Lung microvascular endothelial cell (primary cell): ENCODE results near the gene SPEM3. TPM values are rescaled to one million over a fixed set of nuclear protein-coding genes. Genes with fewer than 3 reads are reported as not detected.

Experiments
- DNase-seq, 2 donors: peaks; one replicate each; pipeline versions ENCODE4 v3.0.0 to v3.0.0-alpha.2; 2010; ENCODE audit warnings: low read depth in 2 of 2
- total RNA-seq: library from RNA; depleted of rRNA; stranded (reverse); fragments of >200 nt; gene quantifications from 2 replicates; pipeline ENCODE4 v1.2.1, GENCODE V29; 2014

The SPEM3 gene
- total RNA-seq, 1 donor from 2014 or later: not detected

DNA sequence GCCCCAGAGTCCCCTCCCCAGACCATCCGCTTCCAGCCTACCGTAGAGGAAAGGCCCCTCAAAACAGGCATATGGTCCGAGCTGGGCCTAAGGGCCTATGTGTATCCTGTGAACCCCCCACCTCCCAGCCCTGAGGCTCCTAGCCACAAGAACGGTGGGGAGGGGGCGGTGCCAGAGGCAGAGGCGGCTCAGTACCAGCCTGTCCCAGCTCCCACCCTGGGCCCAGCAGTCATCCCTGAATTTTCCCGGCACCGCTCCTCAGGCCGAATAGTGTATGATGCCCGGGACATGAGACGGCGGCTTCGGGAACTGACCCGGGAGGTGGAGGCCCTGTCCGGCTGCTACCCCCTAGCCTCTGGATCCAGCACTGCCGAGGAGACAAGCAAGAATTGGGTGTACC lies 7.5 kb upstream of the SPEM3 start:
- no peak for DNase-seq

DNA sequence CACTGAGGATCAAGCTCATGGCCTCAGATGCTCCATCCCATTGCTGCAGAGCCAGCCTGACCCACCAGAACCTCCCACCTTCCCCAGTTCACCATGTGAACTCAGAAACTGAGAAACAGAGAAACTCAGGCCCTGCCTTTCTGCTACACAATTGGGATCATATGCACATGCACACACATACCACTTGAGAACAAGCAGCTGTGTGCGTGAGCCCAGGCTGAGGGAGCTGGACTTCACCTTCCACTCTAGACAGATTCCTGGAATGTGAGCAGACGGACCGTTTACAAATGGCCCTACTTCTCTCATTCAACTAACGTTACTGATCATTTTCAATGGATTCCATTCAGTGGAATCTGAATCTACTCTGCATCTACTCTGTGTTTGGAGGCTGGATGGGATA lies 5.0 kb upstream of the SPEM3 start:
- DNase-seq: no peak

DNA sequence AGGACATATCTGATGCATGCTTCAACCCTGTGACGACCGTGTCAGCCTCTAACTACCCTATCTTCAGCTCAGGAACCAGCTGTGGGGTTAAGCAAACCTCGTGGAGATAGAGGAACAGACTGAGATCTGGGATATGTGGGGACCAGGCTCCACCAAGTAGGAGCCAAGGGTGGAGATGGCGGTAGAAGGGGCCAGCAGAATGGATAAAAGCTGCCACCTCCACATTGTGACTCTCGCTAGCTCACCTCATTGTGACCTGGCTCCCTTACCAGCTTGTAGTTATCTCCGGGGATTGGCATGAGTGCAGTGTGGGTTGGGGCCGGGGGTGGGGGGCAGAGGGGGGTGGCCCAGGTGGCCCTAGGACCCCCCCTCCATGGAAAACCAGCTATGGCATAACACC lies 3.3 kb upstream of the SPEM3 start, which contains the start of gene SPEM2:
Gene SPEM2 (plus strand): TSS at position 301 of the 400 bp plus-strand sequence. CDS start 73 bp downstream, at position 374.
- DNase-seq: no peak

DNA sequence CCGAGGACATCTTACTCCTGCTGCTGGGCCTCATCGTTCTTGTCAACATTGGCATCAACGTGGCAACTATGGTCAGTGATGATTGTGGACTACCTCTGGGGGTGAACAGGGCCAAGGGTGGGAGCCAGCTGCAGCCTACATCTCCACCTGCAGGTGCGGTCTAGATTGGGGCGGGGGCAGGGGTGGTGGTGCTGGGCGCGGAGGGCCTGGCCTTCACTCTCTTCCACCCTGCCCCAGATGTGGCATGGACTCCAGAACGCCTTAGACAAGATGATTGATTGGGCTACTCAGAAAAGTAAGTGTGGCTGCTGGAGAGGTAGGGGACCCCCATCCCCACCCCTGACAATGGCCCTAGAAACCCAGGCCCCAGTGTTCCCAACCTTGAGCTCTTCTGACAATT lies 2.9 kb upstream of the SPEM3 start:
- no peak for DNase-seq

DNA sequence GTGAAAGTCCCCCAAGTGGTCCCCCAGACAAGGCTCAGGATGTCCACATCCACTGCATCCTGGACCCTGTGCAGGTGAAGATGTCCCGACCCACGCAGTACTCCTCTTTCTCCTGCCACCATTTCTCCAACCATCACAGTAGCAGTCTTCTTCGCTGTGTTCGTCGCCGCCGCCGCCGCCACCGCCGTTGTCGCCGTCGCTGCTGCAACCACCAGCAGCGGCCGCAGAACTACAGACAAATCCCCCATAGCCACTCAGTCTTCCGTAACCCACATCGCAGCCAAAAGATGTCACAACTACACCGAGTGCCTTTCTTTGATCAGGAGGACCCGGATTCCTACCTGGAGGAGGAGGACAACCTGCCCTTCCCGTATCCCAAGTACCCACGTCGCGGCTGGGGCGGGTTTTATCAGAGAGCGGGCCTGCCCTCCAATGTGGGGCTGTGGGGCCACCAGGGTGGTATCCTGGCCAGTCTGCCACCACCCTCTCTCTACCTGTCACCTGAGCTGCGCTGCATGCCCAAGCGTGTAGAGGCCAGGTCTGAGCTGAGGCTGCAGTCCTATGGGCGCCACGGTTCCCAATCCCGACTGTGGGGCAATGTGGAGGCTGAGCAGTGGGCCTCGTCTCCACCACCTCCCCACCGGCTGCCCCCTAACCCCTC lies 2.3 kb upstream of the SPEM3 start:
- DNase-seq: no peak

DNA sequence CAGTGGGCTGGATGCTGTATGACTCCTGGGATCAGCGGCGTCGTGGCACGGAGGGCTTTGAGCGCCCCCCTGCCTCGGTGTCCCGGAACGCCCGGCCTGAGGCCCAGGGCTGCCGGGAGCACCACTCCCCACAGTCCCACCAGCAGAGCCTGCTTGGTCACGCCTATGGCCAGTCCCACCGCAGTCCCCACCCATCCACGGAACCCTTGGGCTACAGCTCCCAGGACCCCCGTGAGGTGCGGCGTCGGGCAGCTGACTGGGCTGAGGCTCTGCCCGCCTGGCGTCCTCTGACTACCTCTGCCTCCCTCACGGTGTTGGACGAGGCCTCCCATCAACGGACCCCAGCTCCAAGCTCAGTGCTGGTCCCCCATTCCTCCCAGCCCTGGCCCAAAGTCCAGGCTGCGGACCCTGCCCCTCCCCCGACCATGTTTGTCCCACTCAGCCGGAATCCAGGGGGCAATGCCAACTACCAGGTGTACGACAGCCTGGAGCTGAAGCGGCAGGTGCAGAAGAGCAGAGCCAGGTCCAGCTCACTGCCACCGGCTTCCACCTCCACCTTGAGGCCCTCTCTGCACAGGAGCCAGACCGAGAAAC lies 1.7 kb upstream of the SPEM3 start:
- DNase-seq: no peak

DNA sequence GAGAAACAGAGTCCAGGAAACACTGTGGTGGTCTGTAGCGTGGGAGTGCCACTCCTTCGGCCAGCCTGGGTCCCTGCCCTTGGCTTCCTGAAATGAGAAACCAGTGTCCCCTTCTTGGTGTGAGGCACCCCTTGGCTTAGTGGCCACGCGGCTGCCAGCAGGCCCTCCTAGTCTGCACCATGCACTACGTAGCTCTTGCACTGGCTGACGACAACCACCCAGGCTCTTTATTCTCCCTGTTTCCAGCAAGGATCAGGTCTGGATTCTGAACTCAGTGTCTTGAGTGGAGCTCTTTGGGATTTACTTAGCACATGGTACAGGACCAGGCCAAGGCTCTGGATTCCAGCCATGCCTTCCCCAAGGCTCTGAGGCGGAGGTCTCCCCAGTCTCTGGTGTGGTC lies 1.1 kb upstream of the SPEM3 start:
- DNase-seq: no peak

DNA sequence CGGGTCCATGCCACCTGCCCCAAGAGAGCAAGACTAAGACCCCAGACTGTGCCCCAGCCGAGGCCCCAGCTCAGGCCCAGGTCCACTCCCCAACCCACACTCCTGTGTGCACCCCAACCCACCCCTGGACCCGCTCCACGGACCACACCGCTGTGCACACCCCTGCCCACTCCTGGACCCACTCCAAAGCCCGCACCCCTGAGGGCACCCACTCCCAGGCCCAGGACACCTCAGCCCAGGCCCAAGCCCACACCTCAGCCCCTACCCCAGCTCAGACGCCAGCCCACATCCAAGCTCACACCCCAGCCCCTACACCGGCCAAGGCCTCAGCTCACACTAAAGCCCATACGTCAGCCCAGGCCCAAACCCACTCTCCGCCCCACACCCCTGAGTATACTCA lies 1.1 kb downstream of the SPEM3 start:
- no peak for DNase-seq

DNA sequence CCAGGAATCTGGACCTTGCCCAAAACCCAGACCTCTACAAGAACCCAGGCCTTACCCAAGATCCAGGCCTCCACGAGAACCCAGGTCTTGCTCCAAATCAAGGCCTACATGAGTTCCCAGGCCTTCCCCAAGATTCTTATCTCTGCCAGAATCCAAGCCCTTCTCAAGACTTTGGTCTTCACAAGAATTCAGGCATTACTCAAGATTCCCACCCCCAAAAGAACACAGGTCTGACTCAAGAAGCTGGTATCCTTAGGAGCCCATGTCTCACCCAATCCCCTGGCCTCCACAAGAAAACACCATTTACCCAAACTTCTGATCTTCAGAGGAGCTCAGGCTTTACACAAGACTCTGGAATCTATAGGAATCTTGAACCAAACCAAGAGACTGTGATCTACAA lies 2.6 kb downstream of the SPEM3 start:
- no peak for DNase-seq

DNA sequence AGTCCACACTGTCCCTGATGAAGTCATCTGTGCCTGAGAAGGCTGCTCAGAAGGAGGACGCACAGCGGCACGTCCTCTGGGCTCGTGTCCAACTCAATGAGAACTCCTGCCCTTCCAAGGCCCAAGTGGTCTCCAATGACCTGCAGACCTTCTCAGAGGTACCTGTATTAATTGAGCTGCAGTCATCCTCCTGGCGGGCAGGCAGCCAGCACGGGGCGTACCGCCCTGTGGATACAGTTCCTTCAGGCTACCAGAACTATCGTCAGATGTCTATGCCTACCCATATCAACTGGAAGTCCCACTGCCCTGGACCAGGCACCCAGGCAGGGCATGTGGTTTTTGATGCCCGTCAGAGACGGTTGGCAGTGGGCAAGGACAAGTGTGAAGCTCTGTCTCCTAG lies 3.6 kb downstream of the SPEM3 start:
- no peak for DNase-seq

DNA sequence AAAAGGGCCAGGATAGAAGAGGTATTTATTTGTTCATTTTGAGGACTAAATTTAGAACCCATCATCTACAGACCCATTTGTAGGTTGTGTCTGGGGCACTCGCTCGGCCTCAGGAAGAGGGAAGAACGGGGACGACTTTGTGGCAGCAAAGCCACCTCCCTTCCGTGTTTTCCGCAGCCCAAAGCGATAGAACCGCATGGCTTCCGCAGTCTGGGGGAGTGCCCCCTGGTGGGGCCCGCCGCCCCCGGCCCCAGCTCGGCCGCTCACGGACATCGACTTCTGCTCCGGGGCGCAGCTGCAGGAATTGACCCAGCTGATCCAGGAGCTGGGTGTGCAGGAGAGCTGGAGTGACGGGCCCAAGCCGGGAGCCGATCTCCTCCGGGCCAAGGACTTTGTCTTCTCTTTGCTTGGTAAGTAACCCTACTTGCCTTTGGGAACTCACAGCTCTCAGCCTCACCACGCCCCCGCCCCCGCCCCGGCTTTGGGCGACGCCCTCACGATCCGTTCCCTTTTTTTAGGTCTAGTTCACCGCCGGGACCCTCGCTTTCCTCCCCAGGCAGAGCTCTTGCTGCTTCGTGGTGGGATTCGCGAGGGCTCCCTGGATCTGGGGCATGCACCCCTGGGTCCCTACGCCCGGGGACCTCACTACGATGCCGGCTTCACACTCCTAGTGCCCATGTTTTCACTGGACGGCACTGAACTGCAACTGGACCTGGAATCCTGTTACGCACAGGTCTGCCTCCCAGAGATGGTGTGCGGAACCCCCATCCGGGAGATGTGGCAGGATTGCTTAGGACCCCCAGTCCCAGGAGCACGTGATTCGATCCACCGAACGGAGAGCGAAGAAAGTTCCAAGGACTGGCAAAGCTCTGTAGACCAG lies 7.3 kb downstream of the SPEM3 start:
- peak; percentile 29 to 53 for DNase-seq

DNA sequence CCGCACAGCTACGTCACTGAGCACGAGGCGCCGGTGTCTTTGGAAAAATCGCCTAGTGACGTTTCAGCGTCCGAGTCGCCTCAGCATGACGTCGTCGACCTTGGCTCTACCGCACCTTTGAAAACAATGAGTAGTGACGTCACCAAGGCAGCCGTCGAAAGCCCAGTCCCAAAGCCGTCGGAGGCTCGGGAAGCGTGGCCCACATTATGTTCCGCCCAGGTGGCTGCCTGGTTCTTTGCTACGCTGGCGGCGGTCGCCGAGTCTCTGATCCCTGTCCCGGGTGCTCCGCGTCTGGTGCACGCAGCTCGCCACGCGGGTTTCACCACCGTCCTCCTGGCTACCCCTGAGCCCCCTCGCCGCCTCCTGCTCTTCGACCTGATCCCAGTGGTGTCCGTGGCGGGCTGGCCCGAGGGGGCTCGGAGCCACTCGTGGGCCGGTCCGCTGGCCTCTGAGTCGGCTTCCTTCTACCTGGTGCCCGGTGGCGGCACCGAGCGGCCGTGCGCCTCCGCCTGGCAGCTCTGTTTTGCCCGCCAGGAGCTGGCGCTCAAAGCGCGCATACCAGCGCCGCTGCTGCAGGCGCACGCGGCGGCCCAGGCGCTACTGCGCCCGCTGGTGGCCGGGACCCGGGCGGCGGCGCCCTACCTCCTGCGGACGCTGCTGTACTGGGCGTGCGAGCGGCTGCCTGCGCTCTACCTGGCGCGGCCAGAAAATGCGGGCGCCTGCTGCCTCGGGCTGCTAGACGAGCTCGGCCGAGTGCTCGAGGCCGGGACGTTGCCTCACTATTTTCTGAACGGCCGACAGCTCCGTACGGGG lies 8.1 kb downstream of the SPEM3 start:
- DNase-seq: peak; percentile 86 to 93

DNA sequence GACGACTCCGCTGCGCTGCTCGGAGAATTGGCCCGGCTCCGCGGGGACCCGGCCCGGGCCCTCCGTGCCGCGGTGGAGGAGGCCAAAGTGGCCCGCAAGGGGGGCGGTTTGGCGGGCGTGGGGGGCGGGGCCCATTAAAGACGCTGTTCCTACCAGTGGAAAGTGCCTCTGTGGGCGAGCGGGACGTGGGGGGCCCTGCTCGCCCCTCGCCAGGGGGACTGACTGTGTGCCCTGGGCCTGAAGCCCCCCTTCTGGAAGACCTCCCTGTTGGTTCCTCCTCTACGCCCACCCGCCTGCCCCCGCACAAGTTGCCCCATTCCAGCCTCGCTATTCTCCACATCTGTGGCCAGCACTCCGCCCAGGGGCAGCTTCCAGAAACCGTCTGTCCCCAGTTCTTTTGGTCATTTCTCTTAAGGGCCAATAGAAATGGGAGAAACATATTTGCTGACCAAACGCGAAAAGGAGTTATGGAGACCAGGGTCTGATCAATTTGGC lies 8.8 kb downstream of the SPEM3 start:
- DNase-seq: no peak

DNA sequence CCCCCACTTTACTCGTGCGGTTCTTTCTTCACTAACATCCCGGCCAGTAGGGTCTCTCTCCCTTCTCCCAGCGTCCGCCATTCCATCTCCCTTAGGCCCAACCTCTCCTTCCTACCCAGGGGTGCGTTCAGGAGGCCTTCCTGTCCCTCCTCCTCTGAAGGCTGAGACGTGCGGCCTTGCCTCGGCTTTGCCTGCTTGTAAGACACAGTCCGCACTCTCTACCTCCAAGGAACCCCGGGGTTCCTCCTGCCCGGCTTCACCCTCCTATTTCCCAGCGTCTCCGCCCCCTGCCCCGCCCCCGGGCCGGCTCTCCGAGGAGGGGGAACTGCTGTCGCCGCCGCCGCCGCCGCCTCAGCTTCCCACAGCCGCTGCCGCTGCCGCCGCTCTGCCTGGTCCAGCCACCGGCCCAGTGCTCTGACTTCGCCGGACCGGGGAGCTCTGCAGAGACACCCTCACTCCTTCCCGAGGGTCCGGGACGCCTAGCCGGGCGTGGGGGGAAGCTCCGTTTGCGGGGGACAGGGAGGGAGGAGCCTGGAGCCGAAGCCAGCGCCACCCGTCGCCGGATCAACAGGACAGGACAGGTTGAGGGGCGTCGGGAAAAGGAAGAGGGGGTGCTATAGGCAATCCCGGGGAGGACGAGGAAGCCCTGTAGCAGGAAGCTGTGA lies 9.4 kb downstream of the SPEM3 start:
- no peak for DNase-seq

DNA sequence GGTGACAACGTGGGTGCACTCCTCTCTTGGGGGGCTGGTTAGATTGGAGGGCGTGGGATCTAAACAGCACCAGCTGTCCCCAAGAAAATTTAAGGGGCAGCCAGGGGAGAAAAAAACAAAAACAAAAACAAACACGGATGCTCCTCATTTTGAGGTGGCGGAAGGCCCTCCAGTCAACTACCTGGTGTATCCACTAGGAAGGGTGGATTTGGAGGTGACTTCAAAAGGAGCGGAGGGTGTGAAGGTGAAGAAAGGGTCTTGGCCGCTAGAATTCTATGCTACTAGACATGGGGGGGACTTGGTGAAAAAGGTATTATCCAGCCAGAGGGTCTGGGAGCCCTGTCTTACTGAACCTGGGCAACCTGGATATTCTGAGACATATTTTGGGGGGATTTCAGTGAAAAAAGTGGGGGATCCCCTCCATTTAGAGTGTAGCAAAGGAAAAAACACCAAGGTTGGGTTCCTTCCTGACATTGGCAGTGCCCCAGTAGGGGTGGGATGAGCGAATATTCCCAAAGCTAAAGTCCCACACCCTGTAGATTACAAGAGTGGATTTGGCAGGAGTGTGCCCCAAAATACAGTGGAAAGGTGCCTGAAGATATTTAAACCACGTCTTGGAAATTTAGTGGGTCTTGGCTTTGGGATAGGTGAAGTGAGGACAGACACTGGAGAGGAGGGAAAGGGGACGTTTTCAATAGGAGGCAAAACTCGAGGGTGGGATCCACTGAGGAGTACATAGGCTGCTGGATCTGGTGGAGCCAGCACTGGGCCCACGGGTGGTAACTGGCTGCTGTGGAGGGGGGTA lies 10.2 kb downstream of the SPEM3 start:
- DNase-seq: no peak

DNA sequence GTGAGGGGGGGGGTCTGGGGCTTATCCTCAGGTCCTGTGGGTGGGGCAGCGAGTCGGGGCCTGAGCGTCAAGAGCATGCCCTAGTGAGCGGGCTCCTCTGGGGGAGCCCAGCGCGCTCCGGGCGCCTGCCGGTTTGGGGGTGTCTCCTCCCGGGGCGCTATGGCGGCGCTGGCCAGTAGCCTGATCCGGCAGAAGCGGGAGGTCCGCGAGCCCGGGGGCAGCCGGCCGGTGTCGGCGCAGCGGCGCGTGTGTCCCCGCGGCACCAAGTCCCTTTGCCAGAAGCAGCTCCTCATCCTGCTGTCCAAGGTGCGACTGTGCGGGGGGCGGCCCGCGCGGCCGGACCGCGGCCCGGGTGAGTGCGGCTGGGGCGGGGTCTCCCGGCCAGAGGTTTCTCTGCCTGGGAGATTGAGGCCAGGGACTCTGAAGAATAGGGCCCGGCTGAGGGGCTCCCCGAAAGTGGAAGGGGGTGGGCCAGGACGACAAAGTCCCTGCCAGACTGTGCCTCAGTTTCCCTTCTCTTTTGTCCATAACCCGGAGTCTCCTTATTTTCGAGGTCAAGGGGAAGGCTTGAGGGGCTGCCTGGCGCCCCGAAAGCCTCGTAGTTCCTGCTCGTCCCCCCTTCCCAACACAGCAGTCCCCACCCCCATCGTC lies 10.9 kb downstream of the SPEM3 start, which contains the start of gene FGF11:
Gene FGF11 (plus strand): TSS at position 51 of the 651 bp plus-strand sequence. CDS start 109 bp downstream, at position 160.
- no peak for DNase-seq

DNA sequence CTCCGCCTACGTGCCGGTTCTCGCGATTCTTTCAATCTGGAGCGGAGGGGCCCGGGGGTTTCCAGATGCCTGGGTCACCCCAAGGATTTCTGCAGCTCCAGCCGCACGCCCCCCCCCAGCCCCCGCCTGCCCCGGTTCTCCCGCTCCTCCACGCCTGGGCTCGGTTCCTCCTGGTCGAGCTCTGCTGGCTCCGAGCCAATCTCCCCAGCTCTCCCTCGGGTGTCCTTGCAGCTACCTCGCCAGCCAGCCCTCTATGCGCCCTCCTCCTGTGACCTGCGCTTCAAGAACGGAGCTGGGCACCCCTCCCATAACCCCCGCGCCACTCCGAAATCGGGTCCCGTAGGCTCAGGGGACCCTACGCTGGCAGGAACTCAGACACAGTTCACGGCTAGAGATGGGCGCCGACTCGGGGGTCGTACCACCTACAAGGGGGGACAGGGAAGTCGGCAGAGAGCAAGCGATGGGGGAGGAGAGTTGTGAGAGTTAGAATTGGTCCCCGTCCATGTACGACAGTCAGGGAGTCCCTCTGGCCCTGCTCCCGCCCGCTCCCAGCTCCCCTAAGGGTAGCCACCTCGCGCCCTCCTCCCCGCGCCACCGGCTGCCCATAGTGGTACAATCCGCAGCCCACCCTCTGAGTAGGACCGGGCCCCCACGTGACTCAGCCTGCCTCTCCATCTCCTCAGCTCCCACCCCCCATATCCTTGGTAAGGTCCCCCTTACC lies 11.6 kb downstream of the SPEM3 start:
- DNase-seq: peak in 1 of 2 donors; percentile 19

DNA sequence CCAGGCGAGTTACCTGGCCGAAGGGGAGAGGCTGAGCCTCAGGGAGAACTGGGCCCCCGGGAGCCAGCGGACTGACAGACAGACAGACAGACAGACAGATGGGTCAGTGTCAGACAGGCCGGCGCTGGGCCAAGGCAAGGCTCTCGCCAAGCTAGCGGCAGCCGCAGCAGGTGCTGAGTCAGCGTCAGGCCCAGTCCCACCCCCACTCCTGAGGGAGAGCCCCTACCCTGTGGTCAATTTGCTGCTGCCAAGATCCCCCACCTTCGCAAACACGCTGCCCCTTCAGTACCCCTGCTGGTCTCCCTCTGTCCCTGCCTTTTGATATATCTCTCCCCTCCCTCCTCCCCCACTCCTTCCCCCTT lies 12.2 kb downstream of the SPEM3 start:
- DNase-seq: peak in 1 of 2 donors; percentile 34

DNA sequence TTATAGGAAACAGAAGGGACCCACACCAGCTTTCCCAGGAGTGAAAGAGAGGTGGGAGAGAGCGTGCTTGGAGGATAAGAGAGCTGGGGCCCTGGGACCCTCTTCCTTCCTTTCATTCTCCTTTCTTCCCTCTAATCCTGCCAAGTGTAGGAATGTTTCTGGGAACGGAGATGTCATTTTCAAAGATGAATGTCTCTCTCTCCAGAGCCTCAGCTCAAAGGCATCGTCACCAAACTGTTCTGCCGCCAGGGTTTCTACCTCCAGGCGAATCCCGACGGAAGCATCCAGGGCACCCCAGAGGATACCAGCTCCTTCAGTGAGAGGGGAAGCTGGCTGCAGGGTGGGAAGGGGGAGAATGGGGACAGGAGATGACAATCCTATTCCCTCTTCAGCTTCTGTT lies 12.6 kb downstream of the SPEM3 start:
- DNase-seq: no peak
